Endometrium (tissue), 2 donors: ENCODE measurements around the gene CHPF2.

Experiments
- FAIRE-seq: peaks from 2 replicates; lab custom pipeline; 2012; peaks lifted over from hg19 to GRCh38; lab: Jason Lieb, UNC
- donor health status: control.
- donor health status: control.

Gene CHPF2

GRCh38 chr7:151246102-151246850 lies 14.0 kb downstream of the CHPF2 start:
- FAIRE-seq: no peak

GRCh38 chr7:151246851-151247580 lies 14.7 kb downstream of the CHPF2 start:
- FAIRE-seq: no peak

GRCh38 chr7:151247611-151248345 lies 15.5 kb downstream of the CHPF2 start:
- no peak for FAIRE-seq

- FAIRE-seq: no peak
These were observed 16.2 kb downstream of the CHPF2 start, which contains the start of gene SMARCD3 for GRCh38 chr7:151248346-151249033. TSS of gene SMARCD3 (minus strand) at chr7:151248694. CDS start at chr7:151248562, 132 bp downstream.

GRCh38 chr7:151249034-151249731 lies 16.9 kb downstream of the CHPF2 start:
- FAIRE-seq: no peak

GRCh38 chr7:151249732-151250072 lies 17.4 kb downstream of the CHPF2 start:
- FAIRE-seq: no peak

GRCh38 chr7:151250181-151251132 lies 18.2 kb downstream of the CHPF2 start:
- no peak for FAIRE-seq

- no peak for FAIRE-seq
These were observed 19.0 kb downstream of the CHPF2 start for GRCh38 chr7:151251328-151251688.

- FAIRE-seq: no peak
These were observed 19.6 kb downstream of the CHPF2 start for GRCh38 chr7:151251689-151252560.

- FAIRE-seq: no peak
These were observed 20.2 kb downstream of the CHPF2 start for GRCh38 chr7:151252561-151252835.

- FAIRE-seq: no peak
These were observed 20.9 kb downstream of the CHPF2 start for GRCh38 chr7:151252961-151253711.

GRCh38 chr7:151254316-151254715 lies 22.0 kb downstream of the CHPF2 start:
- FAIRE-seq: no peak

GRCh38 chr7:151254851-151255250 lies 22.6 kb downstream of the CHPF2 start:
- FAIRE-seq: no peak

- no peak for FAIRE-seq
These were observed 23.1 kb downstream of the CHPF2 start for GRCh38 chr7:151255390-151255789.

- FAIRE-seq: no peak
These were observed 24.2 kb downstream of the CHPF2 start for GRCh38 chr7:151256410-151257045.

- no peak for FAIRE-seq
These were observed 25.7 kb downstream of the CHPF2 start for GRCh38 chr7:151257990-151258389.

- no peak for FAIRE-seq
These were observed 28.2 kb downstream of the CHPF2 start for GRCh38 chr7:151260471-151260870.

- no peak for FAIRE-seq
These were observed 28.6 kb downstream of the CHPF2 start for GRCh38 chr7:151260883-151261282.

GRCh38 chr7:151261529-151261928 lies 29.2 kb downstream of the CHPF2 start:
- FAIRE-seq: no peak
